ENCODE data around the gene NDUFB11.

Gene NDUFB11

DNA sequence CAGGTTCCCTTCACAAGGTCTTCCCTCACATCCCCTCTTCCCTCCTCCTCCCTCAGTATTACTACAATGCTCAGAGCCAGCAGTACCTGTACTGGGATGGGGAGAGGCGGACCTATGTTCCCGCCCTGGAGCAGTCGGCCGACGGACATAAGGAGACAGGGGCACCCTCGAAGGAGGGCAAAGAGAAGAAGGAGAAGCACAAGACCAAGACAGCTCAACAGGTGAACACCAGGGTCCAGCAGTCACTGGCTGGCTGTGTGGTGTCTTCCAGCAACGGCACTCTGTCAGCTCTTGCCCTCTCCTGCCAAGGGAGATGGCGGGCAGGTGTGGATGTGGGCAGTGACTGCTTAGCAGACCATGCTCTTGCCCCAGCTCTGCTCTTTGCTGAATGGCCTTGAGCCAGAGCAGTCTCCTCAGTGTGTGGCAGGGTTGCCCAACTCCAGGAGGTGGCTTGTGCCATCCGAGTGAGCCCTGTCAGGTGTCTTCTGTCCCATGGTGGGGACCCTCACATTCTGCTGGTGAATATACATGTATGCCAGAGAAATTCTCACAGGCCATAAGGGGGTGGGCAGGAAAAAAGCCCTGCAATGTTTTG, 37.7 kb upstream of the NDUFB11 start:
- peaks cover 0 to 4% of the 10 kb centered on the region in 2 donors for H3K4me1 ChIP-seq (ENCODE audit: control insufficient read depth in 1 of 2, insufficient read depth in 2 of 2, low read length in 2 of 2)
- H3K27me3 ChIP-seq (ENCODE audit: low read depth, low read length): no peaks in the 10 kb centered on the region
- H3K27ac ChIP-seq (ENCODE audit: low read length): no peak overlapping the region
- H3K36me3 ChIP-seq (ENCODE audit: control insufficient read depth in 1 of 2, insufficient read depth in 2 of 2, low read length in 2 of 2): peaks cover 19 to 76% of the 10 kb centered on the region in 2 donors
- H3K4me3 ChIP-seq (ENCODE audit: low read depth in 1 of 2, low read length in 2 of 2): no peak overlapping the region
- no peaks in the 10 kb centered on the region for H3K9me3 ChIP-seq (ENCODE audit: control insufficient read depth in 1 of 2, low read length in 2 of 2)

DNA sequence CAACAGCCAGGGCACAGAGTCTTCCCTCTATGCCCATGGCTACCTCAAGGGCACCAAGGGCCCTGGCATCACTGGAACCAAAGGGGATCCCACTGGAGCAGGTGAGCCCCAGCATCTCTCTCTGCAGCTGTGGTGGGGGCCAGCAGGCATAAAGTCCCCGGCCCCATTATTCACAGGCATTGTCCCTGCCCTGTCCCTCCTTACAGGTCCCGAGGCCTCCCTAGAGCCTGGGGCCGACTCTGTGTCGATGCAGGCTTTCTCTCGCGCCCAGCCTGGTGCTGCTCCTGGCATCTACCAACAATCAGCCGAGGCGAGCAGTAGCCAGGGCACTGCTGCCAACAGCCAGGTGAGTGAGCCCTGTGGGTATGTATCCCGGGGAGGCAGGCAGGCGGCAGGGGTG, 36.8 kb upstream of the NDUFB11 start:
- H3K4me3 ChIP-seq (ENCODE audit: low read depth in 1 of 2, low read length in 2 of 2): no peak overlapping the region
- peaks cover 24 to 77% of the 10 kb centered on the region in 2 donors for H3K36me3 ChIP-seq (ENCODE audit: control insufficient read depth in 1 of 2, insufficient read depth in 2 of 2, low read length in 2 of 2)
- peaks cover 0 to 4% of the 10 kb centered on the region in 2 donors for H3K4me1 ChIP-seq (ENCODE audit: control insufficient read depth in 1 of 2, insufficient read depth in 2 of 2, low read length in 2 of 2)
- H3K27me3 ChIP-seq (ENCODE audit: low read depth, low read length): no peaks in the 10 kb centered on the region
- H3K27ac ChIP-seq (ENCODE audit: low read length): no peak overlapping the region
- H3K9me3 ChIP-seq (ENCODE audit: control insufficient read depth in 1 of 2, low read length in 2 of 2): no peaks in the 10 kb centered on the region

- H3K4me1 ChIP-seq (ENCODE audit: control insufficient read depth in 1 of 2, insufficient read depth in 2 of 2, low read length in 2 of 2): peaks cover 0 to 4% of the 10 kb centered on the region in 2 donors
- H3K4me3 ChIP-seq (ENCODE audit: low read depth in 1 of 2, low read length in 2 of 2): no peak overlapping the region
- no peak overlapping the region for H3K27ac ChIP-seq (ENCODE audit: low read length)
- H3K27me3 ChIP-seq (ENCODE audit: low read depth, low read length): no peaks in the 10 kb centered on the region
- peaks cover 26 to 77% of the 10 kb centered on the region in 2 donors for H3K36me3 ChIP-seq (ENCODE audit: control insufficient read depth in 1 of 2, insufficient read depth in 2 of 2, low read length in 2 of 2)
- no peaks in the 10 kb centered on the region for H3K9me3 ChIP-seq (ENCODE audit: control insufficient read depth in 1 of 2, low read length in 2 of 2)
Observed at GRCh38 chrX:47180346-47180745, 35.8 kb upstream of the NDUFB11 start.

DNA sequence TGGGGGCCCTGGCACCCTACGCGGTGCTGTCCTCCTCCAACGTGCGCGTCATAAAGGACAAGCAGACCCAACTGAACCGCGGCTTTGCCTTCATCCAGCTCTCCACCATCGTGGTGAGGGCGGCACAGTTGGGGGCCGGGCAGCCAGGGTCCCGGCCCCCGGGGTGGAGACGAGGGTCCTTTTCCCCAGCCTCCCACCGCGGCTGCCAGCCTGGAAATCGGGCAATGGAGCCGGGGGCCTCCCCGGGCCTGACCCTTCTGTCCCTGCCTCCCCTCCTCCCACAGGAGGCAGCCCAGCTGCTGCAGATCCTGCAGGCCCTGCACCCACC, 35.4 kb upstream of the NDUFB11 start:
- Histone ChIP-seq H3K27ac (ENCODE audit: low read length) (no peak overlapping the region), H3K4me1 (ENCODE audit: control insufficient read depth in 1 of 2, insufficient read depth in 2 of 2, low read length in 2 of 2) (peaks cover 0 to 4% of the 10 kb centered on the region in 2 donors), H3K27me3 (ENCODE audit: low read depth, low read length) (no peaks in the 10 kb centered on the region), H3K4me3 (ENCODE audit: low read depth in 1 of 2, low read length in 2 of 2) (no peak overlapping the region), H3K9me3 (ENCODE audit: control insufficient read depth in 1 of 2, low read length in 2 of 2) (no peaks in the 10 kb centered on the region), H3K36me3 (ENCODE audit: control insufficient read depth in 1 of 2, insufficient read depth in 2 of 2, low read length in 2 of 2) (peaks cover 28 to 77% of the 10 kb centered on the region in 2 donors)

GRCh38 chrX:47179221-47179927, 34.9 kb upstream of the NDUFB11 start:
- Histone ChIP-seq H3K4me1 (ENCODE audit: control insufficient read depth in 1 of 2, insufficient read depth in 2 of 2, low read length in 2 of 2) (peaks cover 0 to 4% of the 10 kb centered on the region in 2 donors), H3K9me3 (ENCODE audit: control insufficient read depth in 1 of 2, low read length in 2 of 2) (no peaks in the 10 kb centered on the region), H3K27me3 (ENCODE audit: low read depth, low read length) (no peaks in the 10 kb centered on the region), H3K4me3 (ENCODE audit: low read depth in 1 of 2, low read length in 2 of 2) (no peak overlapping the region), H3K36me3 (ENCODE audit: control insufficient read depth in 1 of 2, insufficient read depth in 2 of 2, low read length in 2 of 2) (peaks cover 28 to 75% of the 10 kb centered on the region in 2 donors), H3K27ac (ENCODE audit: low read length) (no peak overlapping the region)

GRCh38 chrX:47178337-47178736, 33.8 kb upstream of the NDUFB11 start:
- Histone ChIP-seq H3K36me3 (ENCODE audit: control insufficient read depth in 1 of 2, insufficient read depth in 2 of 2, low read length in 2 of 2) (peaks cover 34 to 83% of the 10 kb centered on the region in 2 donors), H3K27me3 (ENCODE audit: low read depth, low read length) (no peaks in the 10 kb centered on the region), H3K27ac (ENCODE audit: low read length) (no peak overlapping the region), H3K4me3 (ENCODE audit: low read depth in 1 of 2, low read length in 2 of 2) (no peak overlapping the region), H3K4me1 (ENCODE audit: control insufficient read depth in 1 of 2, insufficient read depth in 2 of 2, low read length in 2 of 2) (peaks cover 0 to 4% of the 10 kb centered on the region in 2 donors), H3K9me3 (ENCODE audit: control insufficient read depth in 1 of 2, low read length in 2 of 2) (no peaks in the 10 kb centered on the region)

DNA sequence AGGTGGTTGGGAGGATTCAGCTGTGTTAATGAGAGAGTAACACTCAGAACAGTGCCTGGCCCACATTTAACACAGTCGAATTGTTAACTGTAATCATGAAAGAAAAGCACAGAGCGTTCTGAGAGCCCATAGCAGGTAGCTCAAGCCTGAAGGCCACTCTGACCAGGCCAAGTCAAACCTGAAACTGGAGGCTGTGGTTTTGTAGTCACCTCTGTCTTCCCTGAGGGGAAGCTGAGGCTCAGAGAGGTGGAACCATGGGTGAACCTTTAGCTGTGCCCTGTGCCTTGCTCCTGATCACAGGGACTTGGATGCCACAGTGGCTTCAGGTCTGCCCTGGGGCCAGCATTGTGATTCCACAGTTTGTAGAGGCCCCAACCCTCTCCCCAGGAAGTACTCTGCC, 32.6 kb upstream of the NDUFB11 start:
- Histone ChIP-seq H3K9me3 (ENCODE audit: control insufficient read depth in 1 of 2, low read length in 2 of 2) (no peaks in the 10 kb centered on the region), H3K36me3 (ENCODE audit: control insufficient read depth in 1 of 2, insufficient read depth in 2 of 2, low read length in 2 of 2) (peaks cover 38 to 86% of the 10 kb centered on the region in 2 donors), H3K27ac (ENCODE audit: low read length) (no peak overlapping the region), H3K27me3 (ENCODE audit: low read depth, low read length) (no peaks in the 10 kb centered on the region), H3K4me3 (ENCODE audit: low read depth in 1 of 2, low read length in 2 of 2) (no peak overlapping the region), H3K4me1 (ENCODE audit: control insufficient read depth in 1 of 2, insufficient read depth in 2 of 2, low read length in 2 of 2) (peaks cover 0 to 4% of the 10 kb centered on the region in 2 donors)

DNA sequence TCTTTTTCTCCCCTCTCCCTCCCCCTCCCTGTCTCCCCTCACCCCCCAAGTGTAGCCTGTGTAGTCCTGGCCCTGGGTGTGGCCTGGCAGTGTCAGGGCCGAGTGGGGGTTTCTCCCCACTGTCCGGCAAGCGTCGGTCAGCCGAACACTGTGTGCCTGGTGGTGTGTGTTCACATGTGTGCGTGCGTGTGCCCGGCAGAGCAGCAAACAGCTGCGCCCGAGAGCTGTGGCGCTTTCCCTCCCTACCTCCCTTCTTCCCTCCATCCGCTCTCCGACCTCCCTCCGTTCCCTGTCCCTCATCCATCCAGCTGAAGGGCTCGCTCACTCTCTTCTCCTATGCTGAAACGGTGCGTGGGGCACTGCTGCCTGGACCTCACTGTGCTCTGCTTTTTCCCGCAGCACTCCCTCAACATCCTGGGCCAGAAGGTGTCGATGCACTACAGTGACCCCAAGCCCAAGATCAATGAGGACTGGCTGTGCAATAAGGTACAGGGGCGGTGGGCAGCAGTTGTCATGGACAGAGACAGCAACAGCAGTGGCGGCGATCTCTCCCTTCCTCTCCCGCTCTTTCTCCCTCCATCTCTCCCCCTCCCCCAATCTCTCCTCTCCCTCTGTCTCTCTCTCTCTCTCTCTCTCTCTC, 31.7 kb upstream of the NDUFB11 start:
- Histone ChIP-seq H3K4me3 (ENCODE audit: low read depth in 1 of 2, low read length in 2 of 2) (no peak overlapping the region), H3K9me3 (ENCODE audit: control insufficient read depth in 1 of 2, low read length in 2 of 2) (no peaks in the 10 kb centered on the region), H3K27ac (ENCODE audit: low read length) (no peak overlapping the region), H3K4me1 (ENCODE audit: control insufficient read depth in 1 of 2, insufficient read depth in 2 of 2, low read length in 2 of 2) (peaks cover 0 to 4% of the 10 kb centered on the region in 2 donors), H3K36me3 (ENCODE audit: control insufficient read depth in 1 of 2, insufficient read depth in 2 of 2, low read length in 2 of 2) (peaks cover 35 to 84% of the 10 kb centered on the region in 2 donors), H3K27me3 (ENCODE audit: low read depth, low read length) (no peaks in the 10 kb centered on the region)

- no peak overlapping the region for H3K4me3 ChIP-seq (ENCODE audit: low read depth in 1 of 2, low read length in 2 of 2)
- H3K27ac ChIP-seq (ENCODE audit: low read length): no peak overlapping the region
- H3K36me3 ChIP-seq (ENCODE audit: control insufficient read depth in 1 of 2, insufficient read depth in 2 of 2, low read length in 2 of 2): peaks cover 35 to 83% of the 10 kb centered on the region in 2 donors
- no peaks in the 10 kb centered on the region for H3K9me3 ChIP-seq (ENCODE audit: control insufficient read depth in 1 of 2, low read length in 2 of 2)
- H3K27me3 ChIP-seq (ENCODE audit: low read depth, low read length): no peaks in the 10 kb centered on the region
- H3K4me1 ChIP-seq (ENCODE audit: control insufficient read depth in 1 of 2, insufficient read depth in 2 of 2, low read length in 2 of 2): peaks cover 0 to 4% of the 10 kb centered on the region in 2 donors
Observed at GRCh38 chrX:47175588-47175980, 31.1 kb upstream of the NDUFB11 start.

GRCh38 chrX:47174846-47175587, 30.5 kb upstream of the NDUFB11 start:
- Histone ChIP-seq H3K27ac (ENCODE audit: low read length) (no peak overlapping the region), H3K36me3 (ENCODE audit: control insufficient read depth in 1 of 2, insufficient read depth in 2 of 2, low read length in 2 of 2) (peaks cover 35 to 86% of the 10 kb centered on the region in 2 donors), H3K27me3 (ENCODE audit: low read depth, low read length) (no peaks in the 10 kb centered on the region), H3K9me3 (ENCODE audit: control insufficient read depth in 1 of 2, low read length in 2 of 2) (no peaks in the 10 kb centered on the region), H3K4me1 (ENCODE audit: control insufficient read depth in 1 of 2, insufficient read depth in 2 of 2, low read length in 2 of 2) (peaks cover 0 to 9% of the 10 kb centered on the region in 2 donors), H3K4me3 (ENCODE audit: low read depth in 1 of 2, low read length in 2 of 2) (no peak overlapping the region)

- Histone ChIP-seq H3K4me1 (ENCODE audit: control insufficient read depth in 1 of 2, insufficient read depth in 2 of 2, low read length in 2 of 2) (peaks cover 0 to 10% of the 10 kb centered on the region in 2 donors), H3K36me3 (ENCODE audit: control insufficient read depth in 1 of 2, insufficient read depth in 2 of 2, low read length in 2 of 2) (peaks cover 35 to 88% of the 10 kb centered on the region in 2 donors), H3K4me3 (ENCODE audit: low read depth in 1 of 2, low read length in 2 of 2) (no peak overlapping the region), H3K9me3 (ENCODE audit: control insufficient read depth in 1 of 2, low read length in 2 of 2) (no peaks in the 10 kb centered on the region), H3K27ac (ENCODE audit: low read length) (no peak overlapping the region), H3K27me3 (ENCODE audit: low read depth, low read length) (no peaks in the 10 kb centered on the region)
Observed at GRCh38 chrX:47174376-47174775, 29.9 kb upstream of the NDUFB11 start.

All from muscle layer of duodenum (tissue), 2 donors.